ENCODE results near the gene PIK3CD. TPM values are rescaled to one million over a fixed set of nuclear protein-coding genes. Genes with fewer than 3 reads are reported as not detected.

PIK3CD gene
- total RNA-seq, 1 experiment from 2014 or later: 73.9 TPM

Other genes with a start within 250 kb of the PIK3CD start
- 42.2 and 48.5 TPM in 2 replicates for gene SLC25A33, start 112.3 kb upstream of the PIK3CD start, total RNA-seq (2014; rRNA removed; shearing (Covaris generic))
- gene TMEM201, start 62.8 kb upstream of the PIK3CD start, total RNA-seq (2014; rRNA removed; shearing (Covaris generic)): 65.2 and 68.3 TPM in 2 replicates
- gene CLSTN1, start 172.2 kb downstream of the PIK3CD start, total RNA-seq (2014; rRNA removed; shearing (Covaris generic)): 136 and 175 TPM in 2 replicates